Limb (tissue), 2 donors: ENCODE measurements around the gene ZNHIT6.
"Not testable (repeated sequence)": the region's sequence is repeated elsewhere in the genome, so short reads cannot be mapped to it uniquely, and the experiment has no call there.

Experiments
- DNase-seq, 2 donors: peaks; one replicate each; pipeline ENCODE4 v3.0.0-alpha.2; 2016; ENCODE audit errors: extremely low spot score in 2 of 2

ZNHIT6 gene, protein sequence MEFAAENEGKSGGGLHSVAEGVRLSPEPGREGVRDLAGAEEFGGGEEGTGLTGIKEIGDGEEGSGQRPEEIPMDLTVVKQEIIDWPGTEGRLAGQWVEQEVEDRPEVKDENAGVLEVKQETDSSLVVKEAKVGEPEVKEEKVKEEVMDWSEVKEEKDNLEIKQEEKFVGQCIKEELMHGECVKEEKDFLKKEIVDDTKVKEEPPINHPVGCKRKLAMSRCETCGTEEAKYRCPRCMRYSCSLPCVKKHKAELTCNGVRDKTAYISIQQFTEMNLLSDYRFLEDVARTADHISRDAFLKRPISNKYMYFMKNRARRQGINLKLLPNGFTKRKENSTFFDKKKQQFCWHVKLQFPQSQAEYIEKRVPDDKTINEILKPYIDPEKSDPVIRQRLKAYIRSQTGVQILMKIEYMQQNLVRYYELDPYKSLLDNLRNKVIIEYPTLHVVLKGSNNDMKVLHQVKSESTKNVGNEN

DNA sequence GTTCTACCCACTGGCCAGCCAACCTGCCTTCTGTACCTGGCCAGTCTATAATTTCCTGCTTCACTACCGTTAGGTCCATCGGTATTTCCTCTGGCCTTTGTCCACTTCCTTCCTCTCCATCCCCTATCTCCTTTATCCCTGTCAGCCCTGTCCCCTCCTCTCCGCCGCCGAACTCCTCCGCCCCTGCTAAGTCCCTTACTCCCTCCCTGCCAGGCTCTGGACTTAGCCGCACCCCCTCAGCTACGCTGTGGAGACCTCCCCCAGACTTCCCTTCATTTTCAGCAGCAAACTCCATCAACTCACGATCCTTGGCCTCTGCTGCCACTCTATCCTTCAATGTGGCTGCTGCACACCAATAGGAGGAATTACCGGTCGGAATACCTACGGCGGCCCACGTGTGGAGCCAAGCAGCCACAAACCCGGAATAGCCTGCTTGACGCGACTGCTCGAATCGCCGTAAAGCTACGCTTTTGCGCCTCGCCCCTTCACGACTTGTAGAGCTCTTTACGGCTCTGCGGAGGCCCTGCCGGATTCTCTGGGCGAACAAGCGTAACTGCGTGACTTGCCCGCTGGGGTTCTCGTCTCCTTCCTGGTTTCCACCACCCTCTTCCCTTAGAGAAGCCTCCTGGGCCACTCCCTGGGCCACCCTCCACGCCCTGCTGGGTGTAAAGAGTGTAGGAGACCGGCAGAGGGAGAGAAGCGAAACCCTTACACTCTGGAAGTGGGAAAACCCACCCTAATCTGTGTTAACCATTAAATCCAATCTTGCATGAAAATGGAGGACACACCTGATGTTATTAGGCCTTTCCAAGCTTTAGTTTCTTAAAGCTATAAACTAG lies at the start of gene ZNHIT6:
TSS of gene ZNHIT6 (minus strand) at position 444 of the 839 bp plus-strand sequence. CDS start at position 295, 149 bp downstream.
- DNase-seq, result peak; percentile 90 to 92

DNA sequence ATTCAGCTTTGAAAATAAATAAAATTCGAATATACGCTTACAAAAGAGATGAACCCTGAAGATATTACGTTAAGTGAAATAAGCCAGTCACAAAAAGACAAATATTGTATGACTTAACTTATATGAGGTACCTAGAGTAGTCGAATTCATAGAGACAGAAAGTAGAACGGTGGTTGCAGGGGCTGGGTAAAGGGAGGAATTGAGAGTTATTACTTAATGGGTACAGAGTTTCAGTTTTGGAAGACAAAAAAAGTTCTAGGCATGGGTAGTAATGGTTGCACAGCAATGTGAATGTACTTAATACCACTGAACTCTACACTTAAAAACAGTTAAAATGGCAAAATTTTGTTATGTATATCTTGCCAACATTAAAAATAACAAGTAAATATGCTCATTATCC lies 48.6 kb upstream of the ZNHIT6 start:
- DNase-seq, result no peak

DNA sequence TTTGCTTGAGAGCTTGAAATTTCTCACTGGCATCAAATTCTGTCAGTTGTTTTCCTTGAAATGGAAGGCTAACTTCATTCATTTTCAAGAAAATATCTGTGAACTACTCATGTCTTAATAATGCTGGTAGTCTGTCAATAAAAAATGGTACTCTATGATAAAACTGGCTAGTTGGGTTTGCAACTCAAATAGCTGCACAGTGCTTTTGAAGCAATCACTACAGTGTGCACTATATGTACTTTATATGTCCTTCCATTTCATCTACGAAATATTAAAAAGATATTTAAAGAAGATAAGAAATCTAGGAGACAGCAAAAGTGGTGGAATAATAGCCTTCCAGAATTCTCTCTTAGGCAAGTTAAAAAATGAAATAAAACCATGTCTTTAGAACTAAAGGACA lies 39.9 kb upstream of the ZNHIT6 start:
- no peak for DNase-seq

DNA sequence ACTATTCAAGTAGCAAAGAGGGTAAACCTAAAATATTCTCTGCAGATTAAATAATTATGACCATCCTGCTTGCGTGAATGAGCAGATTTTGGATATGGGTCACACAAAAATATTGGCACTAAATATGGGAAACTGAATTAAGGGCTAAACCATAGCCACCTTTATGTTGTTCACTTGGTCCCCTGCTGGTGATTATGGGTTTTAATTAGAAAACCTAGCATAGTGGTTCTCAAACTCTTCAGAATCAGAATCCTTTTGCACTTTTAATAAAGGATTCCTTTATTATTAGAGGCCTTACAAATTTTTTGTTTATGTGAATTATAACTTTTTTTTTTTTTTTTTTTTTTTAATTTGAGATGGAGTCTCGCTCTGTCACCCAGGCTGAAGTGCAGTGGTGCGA lies 38.5 kb upstream of the ZNHIT6 start:
- DNase-seq, result no peak

DNA sequence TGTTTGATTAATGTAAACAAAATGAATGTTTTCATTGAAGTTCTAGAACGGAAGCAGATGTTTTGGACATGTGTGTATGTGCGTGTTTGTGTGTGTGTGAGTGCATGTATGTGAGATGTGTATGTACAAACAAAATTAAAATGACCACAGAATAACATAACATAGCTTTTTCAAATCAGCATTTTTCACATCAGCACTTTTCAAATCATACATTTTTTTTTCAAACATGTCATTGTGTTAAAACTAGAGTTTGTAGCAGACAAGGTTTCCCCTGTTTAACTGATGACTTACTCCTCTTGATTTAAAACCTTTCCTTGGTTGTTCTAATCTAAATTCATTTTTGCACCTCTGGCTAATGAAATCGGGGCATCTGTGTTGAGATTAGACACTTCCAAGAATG lies 35.6 kb upstream of the ZNHIT6 start:
- DNase-seq, result no peak

DNA sequence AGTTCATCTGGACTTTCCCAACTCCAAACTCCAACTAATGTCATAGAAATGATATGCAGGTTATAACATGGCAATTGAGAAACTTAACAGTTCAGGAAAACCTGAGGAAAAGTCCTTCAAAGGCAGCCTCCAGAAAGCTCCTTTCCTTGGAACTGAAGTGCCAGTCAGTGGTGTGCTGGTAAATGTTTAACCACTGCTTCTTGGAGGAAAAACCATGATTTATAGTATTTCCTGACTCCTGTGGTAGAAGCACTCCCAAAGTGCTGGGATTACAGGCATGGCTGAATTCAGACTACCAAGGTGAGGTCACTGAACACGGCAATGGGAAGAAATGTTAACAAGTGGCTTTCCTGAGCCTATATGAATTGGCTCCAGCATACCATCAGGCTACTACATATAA lies 26.7 kb upstream of the ZNHIT6 start:
- no peak for DNase-seq

DNA sequence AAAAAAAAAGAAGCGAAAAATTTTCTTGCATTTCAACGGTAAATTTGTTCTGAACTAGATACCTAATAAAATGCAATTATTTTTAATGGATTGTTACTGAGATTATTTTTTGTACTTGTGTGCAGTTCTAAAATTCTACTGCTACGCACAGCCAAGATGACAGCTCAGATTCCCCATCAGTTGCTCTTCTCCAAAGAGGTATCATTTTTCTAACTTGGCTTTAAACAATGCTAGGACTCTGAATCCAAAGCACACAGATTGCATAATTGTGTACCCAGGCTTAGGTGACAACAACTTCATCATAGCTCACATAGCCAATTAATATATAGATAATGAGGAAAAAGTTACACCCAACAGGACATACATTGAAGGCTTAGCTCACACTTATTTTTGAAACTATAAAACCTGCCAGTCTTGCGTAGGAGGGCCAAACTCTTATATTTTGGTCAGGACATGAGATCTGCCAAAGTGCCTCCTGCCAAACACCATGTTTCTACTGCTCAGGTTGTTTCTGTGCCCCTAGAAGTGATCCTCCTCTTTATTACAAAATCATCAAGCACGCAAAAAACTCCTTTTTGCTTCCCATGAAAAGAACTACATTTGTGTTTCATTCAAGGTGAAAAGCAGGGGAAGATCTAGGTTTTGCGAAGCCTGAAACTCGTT lies 10.6 kb upstream of the ZNHIT6 start:
- no peak for DNase-seq

DNA sequence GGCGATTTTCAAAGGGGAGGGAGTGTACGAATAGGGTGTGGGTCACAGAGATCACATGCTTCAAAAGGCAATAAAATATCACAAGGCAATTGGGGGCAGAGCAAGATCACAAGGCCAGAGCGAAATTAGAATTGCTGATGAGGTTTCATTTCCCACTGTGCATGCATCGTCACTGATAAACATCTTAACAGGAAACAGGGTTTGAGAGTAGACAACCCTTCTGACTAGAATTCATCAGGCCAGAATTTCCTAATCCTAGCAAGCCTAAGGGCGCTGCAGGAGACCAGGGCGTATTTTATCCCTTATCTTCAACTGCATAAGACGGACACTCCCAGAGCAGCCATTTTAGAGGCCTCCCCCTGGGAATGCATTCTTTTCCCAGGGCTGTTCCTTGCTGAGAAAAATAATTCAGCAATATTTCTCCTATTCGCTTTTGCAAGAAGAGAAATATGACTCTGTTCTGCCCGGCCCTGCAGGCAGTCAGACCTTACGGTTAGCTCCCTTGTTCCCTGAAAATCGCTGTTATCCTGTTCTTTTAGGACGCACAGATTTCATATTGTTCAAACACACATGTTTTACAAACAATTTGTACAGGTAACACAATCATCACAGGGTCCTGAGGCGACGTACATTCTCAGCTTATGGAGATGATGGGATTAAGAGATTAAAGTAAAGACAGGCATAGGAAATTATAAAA lies 6.3 kb upstream of the ZNHIT6 start:
- not testable (repeated sequence) for DNase-seq

DNA sequence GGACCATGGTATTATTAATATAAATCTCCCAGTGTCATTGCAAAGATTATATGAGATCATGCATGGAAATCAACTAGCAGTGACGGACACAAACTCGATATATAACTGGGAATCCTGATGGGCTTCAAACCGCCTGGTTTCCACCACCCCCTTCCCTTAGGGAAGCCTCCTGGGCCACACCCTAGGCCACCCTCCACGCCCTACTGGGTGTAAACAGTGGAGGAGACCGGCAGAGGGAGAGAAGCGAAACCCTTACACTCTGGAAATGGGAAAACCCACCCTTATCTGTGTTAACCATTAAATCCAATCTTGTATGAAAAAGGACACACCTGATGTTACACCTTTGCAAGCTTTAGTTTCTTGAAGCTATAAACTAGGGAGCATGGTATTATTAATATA lies 595 bp upstream of the ZNHIT6 start:
- DNase-seq, result no peak

DNA sequence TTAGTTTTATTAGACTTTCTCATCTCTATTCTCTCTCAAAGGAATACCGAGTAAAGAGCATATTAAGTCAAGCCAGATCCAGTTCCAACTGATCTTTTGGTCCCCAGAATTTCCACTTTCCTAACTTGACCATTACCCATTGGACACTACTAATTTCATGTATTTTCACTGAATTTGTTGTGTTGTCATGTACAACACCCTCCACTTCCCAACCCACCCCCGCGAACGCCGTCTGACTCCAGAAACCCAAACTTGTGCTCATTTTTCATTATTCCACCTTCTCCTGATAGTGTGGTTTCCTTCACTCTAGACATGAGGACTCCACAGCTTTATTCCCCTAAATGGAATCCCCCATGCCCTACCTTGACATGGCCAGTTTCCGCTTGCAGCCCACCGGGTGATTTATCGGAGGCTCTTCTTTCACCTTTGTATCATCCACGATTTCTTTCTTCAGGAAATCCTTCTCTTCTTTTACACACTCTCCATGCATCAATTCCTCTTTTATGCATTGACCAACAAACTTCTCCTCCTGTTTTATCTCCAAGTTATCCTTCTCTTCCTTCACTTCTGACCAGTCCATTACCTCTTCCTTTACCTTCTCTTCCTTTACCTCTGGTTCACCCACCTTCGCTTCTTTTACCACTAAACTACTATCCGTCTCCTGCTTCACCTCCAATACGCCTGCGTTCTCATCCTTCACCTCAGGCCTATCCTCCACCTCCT lies 805 bp downstream of the ZNHIT6 start:
- no peak for DNase-seq

DNA sequence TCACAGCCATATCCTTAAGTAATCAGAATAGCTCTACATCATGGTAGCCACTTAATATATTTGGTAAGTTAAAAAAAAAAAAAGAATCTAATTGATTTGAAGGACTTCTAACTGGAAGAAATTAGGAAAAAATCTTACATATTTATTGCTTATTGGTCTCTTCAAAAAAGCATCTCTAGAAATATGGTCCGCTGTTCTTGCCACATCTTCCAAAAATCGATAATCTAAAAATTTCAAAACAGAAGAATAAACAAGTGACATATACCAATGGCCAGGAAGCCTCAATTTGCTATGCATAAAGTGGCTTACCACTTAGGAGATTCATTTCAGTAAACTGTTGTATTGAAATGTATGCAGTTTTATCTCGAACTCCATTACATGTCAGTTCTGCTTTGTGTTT lies 2.3 kb downstream of the ZNHIT6 start:
- no peak for DNase-seq

DNA sequence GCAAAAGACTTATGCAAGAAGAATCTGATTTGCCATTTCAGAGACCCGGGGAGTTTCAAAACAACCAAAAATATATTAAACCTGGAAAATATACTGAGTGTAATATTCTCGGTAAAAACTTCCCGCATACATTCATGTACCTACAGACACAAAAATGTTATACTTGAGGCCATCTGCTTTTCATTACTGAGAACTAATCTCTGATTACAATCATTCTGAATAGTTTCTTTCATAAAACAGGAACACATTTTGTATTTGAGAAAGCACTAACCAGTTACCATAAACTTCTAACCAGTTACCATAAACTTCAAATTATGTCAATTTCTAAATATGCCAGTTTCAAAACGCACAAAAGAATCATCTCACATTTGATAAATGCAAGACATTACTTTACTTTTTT lies 7.8 kb downstream of the ZNHIT6 start:
- DNase-seq, result no peak

DNA sequence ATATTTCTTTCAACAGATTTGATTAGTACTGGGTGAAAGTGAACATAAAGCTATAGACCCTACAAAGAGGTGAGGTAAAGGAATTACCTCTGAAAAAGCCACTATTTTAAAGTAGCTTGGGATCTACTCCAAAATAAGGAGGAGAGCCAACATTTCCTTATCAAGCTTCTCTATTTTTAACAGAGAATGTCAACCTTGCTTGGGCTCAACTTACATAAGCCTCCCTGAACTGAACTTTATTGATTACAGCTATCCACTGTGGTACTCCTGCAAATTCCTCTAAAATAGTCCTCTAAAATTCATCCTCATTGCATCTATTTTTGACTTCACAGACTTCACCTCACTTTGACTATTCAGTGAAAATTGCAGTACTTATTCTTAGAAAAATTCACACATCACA lies 10.3 kb downstream of the ZNHIT6 start:
- DNase-seq, result no peak

DNA sequence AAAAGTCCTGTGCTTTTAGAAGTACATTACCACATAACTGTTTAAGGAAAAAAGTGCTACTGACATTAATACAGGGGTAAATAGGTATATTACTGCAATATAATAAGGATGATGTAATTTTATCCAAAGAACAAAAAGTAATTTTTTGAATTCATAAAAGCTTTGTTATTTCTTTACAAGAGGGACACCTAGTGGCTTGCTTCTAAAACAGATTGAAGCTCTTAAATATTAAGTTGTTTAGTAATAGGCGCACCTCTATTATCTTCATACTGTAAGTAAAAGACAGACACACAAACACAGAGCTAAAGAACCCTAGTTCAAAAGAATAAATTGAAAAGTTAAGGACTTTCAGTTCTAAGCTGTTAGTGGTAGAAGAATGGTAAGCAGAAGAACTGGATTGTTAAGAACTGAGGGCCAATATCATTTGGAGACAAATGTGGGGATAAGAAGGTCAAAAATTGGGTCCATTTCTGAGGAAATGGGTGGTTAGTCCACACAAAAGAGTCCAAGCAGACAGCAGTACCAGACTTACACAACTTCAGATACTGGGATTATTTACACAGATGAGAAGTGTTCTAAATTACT lies 15.4 kb downstream of the ZNHIT6 start:
- peak in 1 of 2 donors; percentile 67 for DNase-seq

DNA sequence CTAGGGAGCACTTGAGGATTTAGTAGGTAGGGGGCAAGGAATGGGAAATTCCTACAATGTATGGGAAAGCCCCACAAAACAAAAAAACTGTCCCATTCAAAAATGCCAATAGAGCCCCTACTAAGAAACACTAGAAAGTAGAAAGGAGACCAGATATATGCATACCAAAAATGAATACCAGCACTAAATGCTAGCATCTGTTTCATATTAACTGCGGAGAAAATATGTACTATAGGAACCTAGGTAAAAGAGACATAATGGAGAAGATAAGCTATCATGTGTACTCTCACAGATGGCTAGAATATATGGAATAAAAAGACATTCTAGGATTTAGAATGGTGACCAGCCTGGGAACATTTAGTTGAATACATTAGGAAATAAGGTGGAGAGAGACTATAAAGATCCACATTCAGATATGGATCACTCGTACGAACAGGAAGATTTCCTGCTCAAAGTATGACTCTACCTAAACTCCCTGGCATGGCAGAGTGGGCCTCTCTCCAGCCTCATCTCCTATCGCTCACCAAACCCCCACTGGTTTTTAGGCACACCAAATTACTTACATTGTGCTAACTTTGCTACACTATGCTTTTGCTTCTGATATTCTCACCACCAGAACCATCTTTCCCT lies 18.3 kb downstream of the ZNHIT6 start:
- DNase-seq, result no peak

DNA sequence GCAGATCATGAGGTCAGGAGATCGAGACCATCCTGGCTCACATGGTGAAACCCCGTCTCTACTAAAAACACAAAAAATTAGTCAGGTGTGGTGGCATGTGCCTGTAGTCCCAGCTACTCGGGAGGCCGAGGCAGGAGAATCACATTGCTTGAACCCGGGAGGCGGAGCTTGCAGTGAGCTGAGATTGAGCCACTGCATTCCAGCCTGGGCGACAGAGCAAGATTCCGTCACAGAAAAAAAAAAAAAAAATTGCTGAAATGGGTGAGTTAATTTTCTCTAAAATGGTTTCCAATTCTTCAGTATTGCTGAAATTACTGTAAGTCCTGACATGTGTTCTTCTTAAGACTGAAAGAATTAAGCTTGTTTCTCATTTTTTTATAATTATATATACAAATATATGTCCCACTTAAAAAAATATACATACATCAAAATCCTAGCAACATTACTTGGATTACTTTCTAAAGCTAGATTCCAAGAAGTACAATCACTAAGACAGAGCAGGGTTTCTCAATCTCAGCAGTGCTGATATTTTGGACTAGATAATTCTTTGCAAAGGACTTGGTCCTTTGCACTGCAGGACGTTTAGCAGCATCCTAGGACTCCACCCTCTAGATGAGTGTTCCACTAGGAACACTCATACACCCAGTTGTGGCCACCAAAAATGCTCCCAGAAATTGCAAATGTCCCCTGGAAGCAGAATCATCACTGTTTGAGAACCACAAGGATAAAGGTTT lies 24.8 kb downstream of the ZNHIT6 start:
- DNase-seq, result no peak

DNA sequence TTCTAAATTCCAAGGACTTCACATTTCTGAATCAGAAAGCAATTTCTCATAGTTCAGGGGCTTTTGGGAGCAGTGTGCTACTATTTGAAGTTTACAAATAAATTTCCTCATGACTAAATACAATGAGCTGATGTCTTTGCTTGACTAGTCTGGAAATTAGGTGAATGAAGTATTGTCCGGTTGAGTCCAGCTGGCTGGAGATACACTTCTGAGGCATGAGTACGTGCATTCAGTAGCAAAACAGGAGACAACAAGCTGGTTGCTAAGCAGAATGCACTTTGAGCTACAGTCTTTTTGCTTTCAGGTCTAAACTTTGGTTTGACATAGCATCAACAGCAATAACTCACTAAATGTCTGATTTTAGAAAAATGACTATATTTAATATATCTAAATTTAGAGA lies 27.1 kb downstream of the ZNHIT6 start:
- DNase-seq, result peak in 1 of 2 donors; percentile 51

DNA sequence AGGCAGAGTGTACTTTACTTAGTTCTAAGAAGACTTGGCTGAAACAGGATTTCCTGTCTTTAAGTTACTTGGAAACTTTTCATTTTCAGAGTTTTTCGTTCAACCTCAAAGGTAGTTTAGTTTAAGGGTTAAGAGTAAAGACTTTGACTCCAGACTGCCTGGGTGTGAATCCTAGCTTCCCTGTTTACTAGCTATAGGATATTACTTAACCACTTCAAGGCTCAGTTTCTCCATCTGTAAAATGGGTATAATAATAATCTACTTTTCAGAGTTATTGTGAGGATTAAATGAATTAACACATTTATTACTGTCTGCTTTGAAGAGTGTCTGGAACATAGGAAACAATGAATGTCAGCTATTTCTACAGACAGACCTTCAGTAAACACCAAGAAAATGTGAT lies 30.0 kb downstream of the ZNHIT6 start:
- DNase-seq, result no peak

DNA sequence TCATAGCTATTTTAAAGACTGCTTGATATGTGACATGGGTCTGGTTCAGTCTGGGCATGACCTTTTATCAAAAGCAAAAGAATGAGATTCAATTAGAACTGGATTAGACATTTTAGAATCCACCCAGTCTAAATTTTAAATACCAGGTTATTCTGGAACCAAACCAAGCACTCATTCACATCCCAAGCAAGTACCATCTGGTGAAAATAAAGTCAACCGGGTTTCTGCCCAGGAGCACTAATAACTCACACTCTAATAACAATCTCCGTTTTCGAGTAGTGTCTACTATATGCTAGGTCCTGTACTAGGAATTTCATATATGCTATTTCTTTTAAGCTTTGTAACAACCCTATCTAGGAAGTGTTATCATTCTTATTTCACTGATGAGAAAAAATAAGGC lies 30.6 kb downstream of the ZNHIT6 start:
- DNase-seq, result no peak
